8988T (cell line): ENCODE results near the gene PDGFC.
A peak's percentile ranks its signal among the peaks of the same experiment; 100 is the strongest.

ENCODE experiments used
- DNase-seq: peaks from one replicate; pipeline ENCODE4 v3.0.0; 2011

PDGFC gene, protein sequence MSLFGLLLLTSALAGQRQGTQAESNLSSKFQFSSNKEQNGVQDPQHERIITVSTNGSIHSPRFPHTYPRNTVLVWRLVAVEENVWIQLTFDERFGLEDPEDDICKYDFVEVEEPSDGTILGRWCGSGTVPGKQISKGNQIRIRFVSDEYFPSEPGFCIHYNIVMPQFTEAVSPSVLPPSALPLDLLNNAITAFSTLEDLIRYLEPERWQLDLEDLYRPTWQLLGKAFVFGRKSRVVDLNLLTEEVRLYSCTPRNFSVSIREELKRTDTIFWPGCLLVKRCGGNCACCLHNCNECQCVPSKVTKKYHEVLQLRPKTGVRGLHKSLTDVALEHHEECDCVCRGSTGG

DNA sequence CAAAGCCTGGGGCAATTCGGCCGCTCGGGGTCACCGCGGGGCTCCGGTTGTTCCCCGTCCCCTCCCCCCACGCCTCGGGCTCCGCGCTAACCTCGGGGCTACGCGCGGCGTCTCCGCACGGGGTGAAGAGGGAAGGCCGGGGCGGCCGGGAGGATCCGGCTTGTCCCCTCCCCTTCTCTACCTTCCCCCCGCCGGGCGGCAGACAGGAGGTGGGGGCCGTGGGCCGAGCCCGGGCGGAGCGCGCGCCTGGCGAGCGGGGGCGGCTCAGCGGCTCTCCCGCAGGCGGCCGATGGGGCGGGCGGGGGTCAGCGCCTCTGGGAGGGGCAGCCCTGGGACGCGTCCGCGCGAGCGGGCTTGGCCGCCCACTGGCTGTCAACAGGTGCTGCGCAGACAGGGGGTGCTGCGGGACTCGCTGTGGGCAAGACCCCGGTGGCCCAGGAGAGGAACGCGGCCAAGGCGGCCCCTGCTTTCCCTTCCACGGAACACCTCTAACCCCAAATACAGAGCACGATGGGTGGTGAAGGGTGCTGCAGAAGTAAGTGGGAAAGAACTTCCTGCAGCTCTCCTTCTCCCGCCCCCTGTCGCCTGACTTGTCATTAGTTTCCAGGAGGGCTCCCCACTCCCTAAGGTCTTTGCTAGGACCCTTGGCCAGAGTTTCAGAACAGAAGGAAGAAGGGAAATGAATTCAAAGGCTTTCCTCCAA is at the start of gene PDGFC:
Gene PDGFC, minus strand, starts transcription at position 124 of the 703 bp plus-strand sequence. CDS start 896 bp downstream, outside the sequence.
- DNase-seq, result peak; percentile 66

DNA sequence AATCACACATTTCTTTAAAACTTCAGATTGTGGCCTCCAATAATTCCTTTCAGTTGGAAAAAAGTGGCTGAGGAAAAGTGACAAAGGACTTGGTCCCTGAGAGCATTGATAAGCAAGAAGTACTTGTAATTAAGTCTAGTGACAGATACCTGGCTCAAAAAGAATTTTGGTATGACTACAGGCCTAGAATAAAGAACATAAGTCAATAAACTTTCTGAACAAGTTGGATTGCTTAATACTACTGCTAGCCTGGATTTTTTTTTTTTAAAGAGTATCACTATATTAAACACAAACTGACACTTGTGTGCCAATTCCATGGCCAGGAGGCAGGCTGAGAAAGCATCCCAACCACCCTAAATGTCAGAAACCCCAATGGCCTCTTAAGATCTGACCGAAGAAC is 49.3 kb upstream of the PDGFC start:
- no peak for DNase-seq

DNA sequence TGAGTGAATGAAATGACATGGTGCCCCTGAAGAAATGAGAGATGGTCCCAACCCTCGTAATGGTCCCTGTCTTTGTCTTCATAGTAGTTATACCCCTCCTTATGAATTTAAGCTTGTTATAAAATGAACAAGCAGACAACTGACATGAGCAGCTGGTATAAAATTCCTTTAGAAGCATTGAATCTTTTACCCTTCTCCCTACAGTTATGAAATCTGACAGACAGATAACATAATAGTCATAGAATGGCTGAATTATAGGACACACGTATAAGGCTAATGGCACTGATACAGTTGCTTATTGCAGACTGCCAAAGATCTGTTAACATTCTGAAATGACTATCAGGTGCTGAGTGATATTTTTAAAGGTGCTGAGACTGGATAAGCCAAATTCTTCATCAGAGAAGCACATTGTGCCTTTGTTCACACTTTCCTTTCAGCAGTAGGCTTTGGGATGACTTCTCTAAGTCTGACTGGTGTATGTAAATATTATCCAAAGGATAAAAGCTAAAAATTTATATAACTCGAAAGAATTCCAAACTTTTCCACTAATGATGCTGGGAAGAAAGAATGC is 47.4 kb upstream of the PDGFC start:
- DNase-seq, result no peak

DNA sequence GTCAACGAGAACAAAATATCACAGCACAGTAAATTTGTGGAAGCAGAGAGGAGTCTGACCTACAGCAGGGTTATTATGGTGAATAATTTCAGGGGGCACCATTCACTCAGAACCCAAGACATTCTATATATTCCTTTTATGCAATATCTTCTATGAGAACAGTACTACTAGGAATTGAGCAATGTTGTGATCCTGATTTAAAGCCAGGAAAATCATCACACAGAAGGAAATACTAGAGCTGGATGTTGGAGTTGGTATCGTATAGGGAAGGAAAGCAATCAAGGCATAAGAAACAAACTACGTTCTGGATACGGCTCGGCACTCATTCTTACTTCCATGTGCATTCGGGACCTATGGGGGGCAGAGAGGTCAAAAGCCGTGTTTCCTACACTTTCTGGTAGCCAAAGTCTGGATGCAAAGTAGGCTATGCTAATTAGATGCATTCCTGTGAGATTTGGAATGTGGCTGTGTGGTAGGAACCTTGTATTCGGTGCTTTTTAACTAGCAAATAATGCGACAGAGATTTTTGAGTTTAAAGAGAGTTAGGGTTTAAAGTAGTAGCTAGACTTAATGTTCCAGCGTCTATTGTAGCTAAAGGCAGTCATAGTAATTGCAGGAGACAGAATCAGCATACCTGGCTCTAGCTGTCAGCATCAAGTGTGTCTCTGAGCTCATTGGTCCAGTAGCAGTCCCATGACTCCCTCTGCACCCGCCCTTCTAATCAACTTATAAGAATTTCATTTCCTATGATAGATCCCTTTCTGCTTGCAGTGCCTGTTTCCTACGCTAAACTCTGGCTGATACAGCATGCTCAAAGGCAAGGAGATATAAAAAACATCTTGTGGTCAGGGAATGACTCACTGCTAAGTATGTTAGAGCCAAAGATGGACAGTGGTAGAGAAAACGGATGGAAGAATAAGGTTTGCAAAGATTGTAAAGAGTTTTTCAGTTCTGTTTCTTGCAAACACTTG is 43.3 kb upstream of the PDGFC start:
- no peak for DNase-seq

DNA sequence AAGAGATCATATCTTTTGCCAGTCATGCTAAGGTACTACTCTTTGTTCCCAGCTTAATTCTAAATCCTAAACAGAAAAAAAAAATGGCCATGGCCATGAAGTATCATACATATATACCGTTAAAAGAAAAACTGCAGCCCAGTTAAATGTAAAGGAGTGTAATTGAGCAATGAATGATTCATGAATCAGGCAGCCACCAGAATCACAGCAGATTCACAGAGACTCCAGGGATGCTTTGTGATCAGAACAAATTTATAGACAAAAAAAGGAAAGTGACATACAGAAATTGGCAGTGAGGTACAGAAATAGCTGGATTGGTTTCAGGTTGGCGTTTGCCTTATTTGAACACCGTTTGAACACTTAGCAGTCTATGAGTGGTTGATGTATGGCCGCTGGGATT is 42.1 kb upstream of the PDGFC start:
- no peak for DNase-seq

DNA sequence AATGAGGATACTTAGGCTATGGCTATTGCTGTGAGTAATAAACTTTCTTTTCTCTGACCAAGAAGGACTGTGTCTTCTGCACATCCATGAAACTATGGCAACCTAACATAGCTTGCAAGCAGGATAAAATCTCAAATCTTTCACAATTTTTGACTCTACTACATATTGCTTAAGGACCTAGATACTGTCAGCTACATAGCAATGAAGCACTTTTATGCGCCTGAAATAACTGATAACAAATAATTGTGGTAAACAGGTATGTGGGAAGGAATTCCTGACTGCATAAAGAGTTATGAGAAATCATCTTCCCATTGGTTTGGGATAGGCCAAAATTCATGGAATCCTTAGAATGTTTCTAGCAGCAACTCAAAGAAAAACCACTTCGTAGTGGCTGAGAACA is 41.2 kb upstream of the PDGFC start:
- no peak for DNase-seq

DNA sequence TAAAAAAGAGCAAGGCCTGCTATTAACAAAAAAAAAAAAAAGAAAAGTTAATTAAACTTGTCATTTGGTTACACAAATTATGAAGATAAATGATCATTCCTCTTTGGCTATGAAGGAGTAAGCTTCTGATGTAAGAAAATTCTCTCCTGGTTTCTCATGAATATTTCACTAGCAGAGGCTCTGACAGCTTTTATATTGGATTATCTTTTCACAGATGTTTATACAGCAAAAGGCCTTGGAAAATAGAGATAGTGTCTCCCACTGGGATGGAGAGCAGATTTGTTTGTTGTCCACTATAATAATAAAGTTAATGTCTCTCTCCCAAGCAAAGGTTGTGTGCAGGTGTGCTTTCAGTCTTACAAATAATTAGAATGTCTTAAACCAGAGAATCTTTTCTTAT is 40.7 kb upstream of the PDGFC start:
- no peak for DNase-seq

DNA sequence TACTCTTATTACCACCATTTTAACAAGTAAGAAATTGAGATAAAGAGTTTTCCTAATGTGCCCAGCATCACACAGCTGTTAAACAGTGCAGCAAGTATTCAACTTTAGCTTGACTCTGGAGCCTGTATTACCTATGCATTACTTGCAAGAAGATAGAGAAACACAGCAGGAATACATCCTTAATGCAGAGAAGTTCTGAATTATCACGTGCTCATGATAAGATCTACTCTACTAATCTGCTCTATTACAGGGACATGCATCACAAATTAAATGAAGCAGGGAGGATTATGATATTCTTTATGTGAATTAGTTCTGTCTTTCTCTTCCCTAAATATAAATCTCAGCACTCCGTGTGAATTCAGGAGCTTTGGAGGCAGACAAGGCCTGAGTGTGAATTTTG is 39.0 kb upstream of the PDGFC start:
- no peak for DNase-seq

DNA sequence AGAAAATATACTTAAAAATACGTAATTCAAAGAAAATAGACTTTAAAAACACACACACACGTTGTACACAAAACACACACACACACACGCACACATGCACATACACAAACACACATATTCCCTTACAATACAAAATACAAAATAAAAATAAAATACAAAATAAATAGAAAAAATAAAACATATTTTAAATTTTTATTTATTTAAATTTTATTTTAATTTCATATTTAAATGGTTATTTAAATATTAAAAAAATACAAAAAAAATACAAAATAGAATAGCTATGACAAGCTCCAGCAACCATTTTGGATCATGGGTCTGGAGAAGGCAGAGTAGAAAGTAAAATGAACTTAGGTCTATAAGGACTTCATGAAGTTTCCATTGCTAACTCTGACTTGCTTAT is 34.2 kb upstream of the PDGFC start:
- DNase-seq, result no peak

DNA sequence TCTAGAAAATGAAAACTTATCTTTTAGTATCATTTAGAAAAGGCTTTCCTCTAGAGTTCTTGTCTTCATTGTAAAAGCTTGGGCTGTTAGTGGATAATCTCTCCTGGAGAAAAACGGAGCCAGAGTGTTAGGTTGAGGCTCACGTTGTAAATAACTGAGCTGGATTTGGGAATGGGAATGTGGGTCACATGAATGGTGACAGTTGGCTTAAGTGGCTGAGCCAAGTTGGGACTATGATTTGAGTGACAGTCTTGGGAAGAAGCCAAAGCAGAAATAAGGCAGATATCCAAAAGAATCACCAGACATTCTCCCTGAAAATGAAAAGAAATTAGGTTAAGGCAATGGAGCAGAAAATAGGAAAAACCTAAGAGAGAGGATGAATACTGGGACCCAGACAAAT is 33.6 kb upstream of the PDGFC start:
- DNase-seq, result no peak

DNA sequence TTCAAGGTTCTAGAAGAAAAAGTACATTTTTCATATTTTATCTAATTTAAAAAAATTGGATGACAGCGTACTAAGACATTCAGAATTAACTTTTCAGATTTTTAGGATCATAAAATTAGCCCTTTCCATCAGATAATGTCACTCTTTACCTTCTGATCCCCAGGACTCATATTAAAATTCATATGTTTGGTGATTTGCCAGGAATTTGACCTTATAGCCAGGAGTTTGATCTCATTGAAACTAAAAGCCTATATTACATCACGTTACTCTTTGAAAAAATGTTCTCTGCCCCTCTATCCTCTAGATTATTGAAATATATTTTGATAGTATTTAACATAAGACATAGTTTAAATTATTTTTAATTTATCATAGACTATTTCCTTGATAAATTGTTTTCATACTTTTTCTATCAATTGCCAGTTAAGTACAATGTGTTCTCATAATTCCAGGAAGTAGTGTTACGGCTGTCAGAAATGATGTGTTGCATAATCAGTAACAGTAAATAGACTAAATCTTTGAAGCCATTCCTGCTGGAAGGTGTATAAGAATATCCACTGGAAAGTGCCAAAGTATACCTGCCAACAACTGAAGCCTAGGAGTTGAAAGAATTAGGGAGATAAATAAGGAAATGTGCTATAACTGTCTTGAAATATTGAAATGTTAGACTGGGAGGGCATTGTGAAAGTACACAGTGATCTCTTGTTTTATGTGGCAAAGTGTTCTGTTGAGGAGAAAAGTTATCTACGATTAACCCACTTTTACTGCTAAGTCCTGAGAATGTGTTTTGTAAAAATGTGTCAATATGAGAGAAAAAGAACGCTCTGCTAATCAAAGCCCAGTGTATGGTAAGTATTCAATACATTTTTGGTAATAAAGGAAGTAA is 32.9 kb upstream of the PDGFC start:
- no peak for DNase-seq

DNA sequence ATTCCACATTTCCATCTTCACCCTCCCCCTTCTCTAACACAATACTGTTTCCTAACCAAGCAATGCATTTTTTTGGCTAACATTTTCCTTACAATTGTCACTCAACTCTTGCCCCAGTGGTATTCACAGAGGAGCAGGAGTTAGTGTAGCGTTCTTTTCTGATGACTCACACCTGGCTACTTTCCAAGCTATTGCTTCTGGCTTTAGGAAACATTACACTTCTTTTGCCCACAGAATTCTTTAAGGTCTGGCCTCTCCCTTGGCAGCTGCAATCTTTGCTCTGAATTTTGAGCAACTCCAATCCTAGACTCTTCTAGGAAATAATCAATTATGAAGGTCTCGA is 27.5 kb upstream of the PDGFC start:
- DNase-seq, result no peak

DNA sequence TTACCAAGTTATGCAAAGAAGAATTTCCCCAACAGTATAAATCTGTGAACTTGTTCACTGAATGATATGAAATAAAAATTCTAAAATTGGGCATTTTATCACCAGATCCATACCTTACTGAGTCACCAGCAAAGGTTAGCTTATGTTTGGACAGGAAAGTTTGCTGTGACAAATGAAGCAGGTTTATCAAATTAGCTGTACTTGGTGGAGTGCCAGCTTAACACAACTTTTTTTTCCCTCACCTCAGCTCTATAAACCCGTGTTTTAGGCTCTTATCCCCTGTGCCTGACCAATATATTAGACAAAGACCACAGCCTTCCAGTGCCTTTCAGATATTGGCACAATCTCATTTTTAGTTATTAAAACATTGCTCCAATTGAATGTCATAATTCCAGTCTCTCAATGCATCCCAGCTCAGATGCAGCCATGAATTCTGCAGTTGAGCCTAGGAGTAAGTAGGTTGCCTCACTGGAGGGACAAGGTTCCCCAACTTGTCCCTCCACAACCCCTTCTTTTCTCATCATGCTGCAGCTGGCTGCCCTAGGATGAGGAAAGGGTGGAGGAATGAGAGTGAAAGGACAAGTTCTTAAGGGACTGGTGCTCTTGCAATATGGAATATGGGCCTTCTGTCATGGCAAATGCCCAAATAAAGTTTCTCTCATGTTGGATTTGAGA is 27.0 kb upstream of the PDGFC start:
- DNase-seq, result no peak

DNA sequence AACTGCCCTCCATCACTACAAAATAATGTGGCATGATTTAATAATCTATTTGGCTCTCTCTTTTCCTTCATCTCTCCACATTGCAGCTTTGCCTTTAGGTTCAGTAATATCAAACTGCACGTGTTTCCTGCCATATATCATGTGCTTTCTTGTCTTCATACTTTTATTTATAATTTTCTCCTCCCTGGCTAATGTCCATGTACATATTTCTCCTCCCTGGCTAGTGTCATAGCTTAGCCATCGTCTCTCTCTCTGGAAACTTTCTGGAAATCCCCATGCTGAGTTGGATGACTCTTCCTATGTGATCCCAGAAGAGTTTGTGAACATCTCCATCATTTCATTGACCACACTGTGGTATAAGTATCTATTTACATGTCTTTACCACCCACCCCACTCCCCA is 21.3 kb upstream of the PDGFC start:
- no peak for DNase-seq

DNA sequence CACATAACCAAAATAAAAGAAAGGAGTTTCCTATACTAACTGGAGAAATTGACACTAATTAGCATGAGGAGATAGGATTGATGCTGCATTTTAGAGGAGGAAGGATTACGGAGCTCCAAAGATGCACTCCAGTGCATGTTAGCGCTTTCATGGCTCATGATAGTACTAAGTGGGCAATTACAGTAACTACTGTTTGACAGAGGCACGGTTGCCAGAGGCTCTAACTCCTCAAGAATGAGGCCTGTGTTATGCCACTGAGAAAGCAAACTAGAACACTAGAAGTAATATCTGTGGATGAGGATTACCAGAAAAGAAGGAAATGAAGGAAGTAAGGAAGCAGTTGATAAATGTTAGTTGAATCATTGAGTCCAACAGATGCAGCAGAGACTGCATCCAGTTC is 19.6 kb upstream of the PDGFC start:
- no peak for DNase-seq

DNA sequence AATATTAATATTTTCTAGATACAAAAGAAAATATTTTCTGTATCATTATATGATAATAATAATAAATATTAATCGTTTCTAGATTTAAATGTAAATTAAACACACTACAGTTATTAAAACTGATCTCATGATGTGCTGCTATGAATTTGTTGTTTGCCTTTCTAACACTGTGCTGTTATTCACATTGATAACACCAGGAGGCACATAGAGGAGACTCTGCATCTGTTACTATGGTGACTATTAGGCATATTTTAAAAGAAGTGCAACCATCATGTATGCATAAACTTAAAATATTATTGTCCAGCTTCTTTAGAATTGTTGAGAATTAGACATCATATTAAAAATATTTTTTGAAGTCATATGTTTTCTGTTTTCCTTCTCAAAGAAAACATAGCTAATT is 11.8 kb upstream of the PDGFC start:
- DNase-seq, result no peak

DNA sequence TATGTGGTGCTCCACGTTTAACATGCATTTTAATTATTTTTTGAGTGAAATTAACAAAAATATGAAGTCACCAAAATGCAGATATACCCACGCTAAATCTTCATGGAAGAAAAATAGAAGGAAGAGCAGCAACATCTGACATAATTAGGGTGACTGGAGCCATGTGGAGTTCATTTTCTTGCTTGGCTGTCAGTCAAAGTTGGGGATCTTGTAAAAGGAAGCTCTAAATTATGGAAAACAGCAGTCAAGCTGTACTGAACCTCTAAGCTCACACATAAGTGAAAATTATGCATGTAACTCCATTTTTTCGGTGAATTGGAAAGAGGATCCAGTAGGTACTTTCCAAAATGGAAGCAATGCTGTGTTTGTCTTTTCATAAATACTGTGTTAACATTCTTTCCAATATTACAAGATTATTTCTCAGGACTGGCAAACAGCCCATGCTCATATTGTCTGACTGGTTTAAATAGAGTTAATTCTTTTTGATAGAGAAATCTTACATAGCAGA is 9.7 kb upstream of the PDGFC start:
- no peak for DNase-seq

DNA sequence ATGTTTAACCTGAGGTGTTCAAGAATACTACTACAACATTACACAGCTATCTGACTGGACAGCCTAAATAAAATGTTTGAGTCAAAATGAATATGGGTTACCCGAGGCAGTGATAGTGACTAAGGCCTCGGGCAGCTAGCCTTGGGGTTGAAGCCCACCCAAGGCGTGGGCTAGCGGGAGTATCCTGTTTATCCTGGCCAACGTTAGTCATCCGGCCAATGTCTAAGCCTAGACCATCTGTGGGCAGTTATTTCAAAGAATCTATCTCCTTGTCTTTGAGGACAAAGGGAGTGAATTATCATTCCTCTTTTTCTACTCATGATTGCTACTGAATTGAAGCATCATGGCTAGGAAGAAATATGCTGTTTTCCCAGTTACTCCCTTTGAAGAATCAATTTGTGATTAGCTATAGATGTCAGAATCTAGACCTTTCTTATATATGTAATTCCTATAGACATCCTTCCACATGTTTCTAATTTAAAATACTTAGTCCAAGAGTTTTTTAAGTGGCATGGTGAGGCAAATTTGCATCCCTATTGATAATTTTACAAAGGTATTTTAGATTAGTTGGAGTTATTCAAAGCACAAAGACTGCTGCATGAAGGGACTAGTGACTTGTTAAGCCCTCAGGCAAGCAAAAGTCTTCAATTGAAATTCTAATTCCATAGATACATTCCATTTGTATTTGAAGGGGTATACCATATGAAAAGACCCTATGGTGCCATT is 6.0 kb upstream of the PDGFC start:
- DNase-seq, result no peak

DNA sequence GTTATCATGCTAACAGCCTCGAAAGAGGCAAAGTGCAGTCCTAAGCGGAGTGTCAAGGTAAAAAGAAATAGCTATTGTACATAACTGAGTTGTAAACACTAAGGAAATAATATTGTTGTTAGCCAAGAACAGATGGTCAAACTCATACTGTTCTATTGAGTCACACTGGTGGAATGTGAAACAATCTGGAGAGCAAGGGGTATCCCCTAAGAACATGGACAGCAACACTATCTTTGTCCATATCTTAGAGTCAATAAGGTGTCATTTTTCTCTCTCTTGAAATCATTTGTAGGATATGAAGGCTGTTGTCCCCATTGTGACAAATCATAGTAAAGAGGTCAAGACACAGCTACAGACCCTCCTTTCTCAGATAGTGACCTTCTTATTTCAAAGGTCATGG is 4.5 kb upstream of the PDGFC start:
- DNase-seq, result no peak

DNA sequence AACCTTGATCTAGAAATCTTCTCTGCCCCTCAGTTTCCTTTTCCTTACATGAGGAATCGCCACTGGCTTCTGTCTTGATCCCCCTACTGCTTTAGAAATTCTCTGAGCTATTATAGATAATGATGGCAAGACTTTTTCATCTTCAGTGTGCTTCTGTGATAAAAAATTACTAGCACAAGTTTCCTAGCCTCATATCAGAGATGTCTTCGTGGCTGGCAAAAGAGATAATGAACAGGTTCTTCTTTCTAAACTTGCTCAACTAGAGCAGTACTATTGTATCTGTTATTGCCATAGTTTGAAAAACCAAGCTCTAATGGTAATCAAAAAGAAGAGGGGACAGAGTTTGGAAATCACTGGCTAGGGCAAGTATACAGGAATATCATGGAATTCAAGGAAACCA is 4.1 kb upstream of the PDGFC start:
- no peak for DNase-seq

DNA sequence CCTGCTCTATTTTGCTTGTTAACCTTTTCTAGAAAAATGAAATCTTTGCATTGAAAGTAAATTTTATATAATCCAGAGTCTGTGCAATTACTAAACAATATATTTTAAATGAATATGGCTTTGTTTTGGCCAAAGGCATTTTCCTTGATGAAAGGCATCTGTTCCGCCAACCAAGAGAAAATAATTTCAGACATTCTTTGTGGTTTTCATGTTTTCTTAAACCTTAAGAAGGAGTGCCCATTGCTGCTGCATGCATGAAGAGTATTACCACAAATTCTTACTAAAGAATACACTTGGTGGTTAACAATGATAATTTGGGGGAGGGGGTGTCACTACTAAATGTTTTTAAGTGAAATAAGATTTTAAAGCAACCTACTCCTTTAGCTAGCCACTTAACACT is 2.7 kb upstream of the PDGFC start:
- no peak for DNase-seq
